ENCODE measurements around the gene RAP1GAP2.

Gene RAP1GAP2

GRCh38 chr17:2789700-2790099 is 6.5 kb upstream of the RAP1GAP2 start:
- H3K4me3 ChIP-seq (ENCODE audit: low read length), result no peak overlapping the region
- DNase-seq (ENCODE audit: low read depth), result no peak
- TF ChIP-seq CTCF (conservative IDR thresholded peaks at IDR 0.05; ENCODE audit: low read depth, low read length), result no peak

- H3K4me3 ChIP-seq (ENCODE audit: low read length), result no peak overlapping the region
- no peak for DNase-seq (ENCODE audit: low read depth)
- no peak for TF ChIP-seq CTCF (conservative IDR thresholded peaks at IDR 0.05; ENCODE audit: low read depth, low read length)
Observed at GRCh38 chr17:2792366-2793169, 3.7 kb upstream of the RAP1GAP2 start.

- no peak for DNase-seq (ENCODE audit: low read depth)
- TF ChIP-seq CTCF (conservative IDR thresholded peaks at IDR 0.05; ENCODE audit: low read depth, low read length), result no peak
- H3K4me3 ChIP-seq (ENCODE audit: low read length), result no peak overlapping the region
Observed at GRCh38 chr17:2794111-2794803, 2.0 kb upstream of the RAP1GAP2 start.

- no peak for DNase-seq (ENCODE audit: low read depth)
- no peak overlapping the region for H3K4me3 ChIP-seq (ENCODE audit: low read length)
- TF ChIP-seq CTCF (conservative IDR thresholded peaks at IDR 0.05; ENCODE audit: low read depth, low read length), result no peak
Observed at GRCh38 chr17:2795441-2796163, 636 bp upstream of the RAP1GAP2 start.

- H3K4me3 ChIP-seq (ENCODE audit: low read length), result no peak overlapping the region
- TF ChIP-seq CTCF (conservative IDR thresholded peaks at IDR 0.05; ENCODE audit: low read depth, low read length), result no peak
- no peak for DNase-seq (ENCODE audit: low read depth)
Observed at GRCh38 chr17:2797226-2797625, 988 bp downstream of the RAP1GAP2 start.

GRCh38 chr17:2797637-2798036 is 1.4 kb downstream of the RAP1GAP2 start:
- no peak overlapping the region for H3K4me3 ChIP-seq (ENCODE audit: low read length)
- no peak for DNase-seq (ENCODE audit: low read depth)
- TF ChIP-seq CTCF (conservative IDR thresholded peaks at IDR 0.05; ENCODE audit: low read depth, low read length), result no peak

Data from retinal pigment epithelial cell (primary cell).